ENCODE data around the gene CERS6. TPM values are rescaled to one million over a fixed set of nuclear protein-coding genes. Genes with fewer than 3 reads are reported as not detected.

Gene CERS6
- total and polyA plus RNA-seq, 2 of the 8 experiments (the other 6 are each of a cell fraction or from before 2014, with no cell fraction given), result 6.8 to 28.2 TPM

DNA sequence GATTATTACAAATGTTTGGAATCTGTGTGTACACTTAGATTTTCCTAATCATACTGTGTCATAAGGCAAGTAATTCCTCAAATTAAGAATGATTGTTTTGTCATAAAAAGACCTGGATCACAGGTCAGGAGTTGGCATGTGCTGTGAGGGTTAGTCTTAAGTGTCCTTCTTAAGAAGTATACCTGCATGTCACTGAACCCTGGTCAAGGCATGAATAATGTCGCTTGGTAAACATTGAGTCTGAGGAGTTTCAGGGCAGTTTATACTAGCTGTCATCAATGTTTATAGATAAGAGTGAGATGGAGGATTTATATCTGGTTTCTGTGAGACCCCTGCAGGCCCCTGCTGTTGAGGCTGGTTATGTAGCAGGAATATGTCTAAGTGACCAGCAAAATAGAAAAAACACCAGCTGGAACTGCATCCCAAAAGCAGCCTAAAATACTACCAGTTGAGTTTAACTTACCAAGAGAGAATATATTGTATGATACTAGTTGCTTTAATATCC is 234.4 kb downstream of the CERS6 start:
- H3K23me2 ChIP-seq (ENCODE audit: low read depth, low read length), result no peaks in the 10 kb centered on the region
- no peak overlapping the region for H2BK120ac ChIP-seq (replicated peaks; ENCODE audit: low read depth, low read length)
- WGBS, 2 experiments (ENCODE audit: extremely low coverage in 1 of 2, insufficient coverage in 1 of 2, insufficient read length in 1 of 2, insufficient replicate concordance in 2 of 2, low coverage in 1 of 2, low lambda C conversion rate in 2 of 2, missing lambda C conversion rate in 1 of 2), result 86% methylated on average over 1 of the region's 1 CpG; no CpG with 5 or more reads in 1 of the 2 experiments
- H3K79me2 ChIP-seq (ENCODE audit: control insufficient read depth in 1 of 2, insufficient read depth in 2 of 2, low read length in 2 of 2), result no peaks in the 10 kb centered on the region
- H2AK5ac ChIP-seq (ENCODE audit: low read depth, low read length), result no peak overlapping the region
- H4K20me1 ChIP-seq (replicated peaks in 1 of 2; ENCODE audit: control insufficient read depth in 1 of 2, insufficient read depth in 2 of 2, low read length in 2 of 2), result no peaks in the 10 kb centered on the region
- H2AFZ ChIP-seq (ENCODE audit: low read length), result no peak overlapping the region
- no peak overlapping the region for H4K5ac ChIP-seq (ENCODE audit: insufficient read length, low read depth, low read length)
- H3K27ac ChIP-seq (ENCODE audit: low read depth, low read length), result no peak overlapping the region
- no peak overlapping the region for H2BK15ac ChIP-seq (ENCODE audit: low read length)
- no peak overlapping the region for H2BK12ac ChIP-seq (ENCODE audit: low read depth, low read length)
- H4K91ac ChIP-seq (replicated peaks; ENCODE audit: insufficient read length, low read length), result no peak overlapping the region
- no peak overlapping the region for H3K23ac ChIP-seq (ENCODE audit: insufficient read length)
- H3K14ac ChIP-seq (ENCODE audit: insufficient read length), result no peak overlapping the region
- H3K4me3 ChIP-seq (ENCODE audit: extremely low read depth in 1 of 4, insufficient read depth in 2 of 4, low read depth in 3 of 4, low read length in 4 of 4), result no peak overlapping the region
- no peaks in the 10 kb centered on the region for H3K9me3 ChIP-seq (ENCODE audit: insufficient read depth in 2 of 2, low read depth in 1 of 2, low read length in 1 of 2)
- H3K9ac ChIP-seq (replicated peaks in 1 of 4; ENCODE audit: extremely low read depth in 1 of 4, low read depth in 3 of 4, low read length in 3 of 4), result no peak overlapping the region
- H3K79me1 ChIP-seq (ENCODE audit: low read depth, low read length), result no peaks in the 10 kb centered on the region; the same call in 1 of the 2 replicates
- no peak overlapping the region for H4K8ac ChIP-seq (ENCODE audit: extremely low read depth, insufficient read depth, low read length)
- CTCF ChIA-PET (ENCODE audit: partially characterized antibody), result interaction anchor here (0.7 to 1.8 kb wide), 5 partner anchors 15 to 343 kb away, joined by 3 to 5 read pairs (median 3); no protein-coding TSS in a partner anchor
- no peak for DNase-seq (ENCODE audit: low read depth in 1 of 2, low spot score in 2 of 2)
- H3K36me3 ChIP-seq (ENCODE audit: control insufficient read depth in 2 of 4, insufficient read depth in 4 of 4, low read length in 3 of 4), result no peaks in the 10 kb centered on the region; a peak in 2 of 8 replicates
- H3K27me3 ChIP-seq (replicated peaks in 1 of 4; ENCODE audit: control insufficient read depth in 3 of 4, extremely low read depth in 1 of 4, insufficient read depth in 3 of 4, low read length in 3 of 4), result no peaks in the 10 kb centered on the region
- no peak overlapping the region for H3K56ac ChIP-seq (replicated peaks; ENCODE audit: insufficient read length, low read depth, low read length)
- no peak overlapping the region for H2BK5ac ChIP-seq (ENCODE audit: low read depth, low read length)
- no peak for FAIRE-seq
- H3K18ac ChIP-seq (ENCODE audit: extremely low read depth, low read length), result no peak overlapping the region
- H3K4me2 ChIP-seq (ENCODE audit: insufficient read depth in 1 of 2, low read depth in 2 of 2, low read length in 2 of 2), result no peak overlapping the region
- POLR2A ChIA-PET (ENCODE audit: partially characterized antibody), result no interaction called here
- no peak overlapping the region for H2BK20ac ChIP-seq (ENCODE audit: low read length)
- no peak overlapping the region for H3K4ac ChIP-seq (replicated peaks; ENCODE audit: insufficient read length, low read depth, low read length)
- H3K4me1 ChIP-seq (replicated peaks in 1 of 4; ENCODE audit: control insufficient read depth in 3 of 4, insufficient read depth in 4 of 4, low read length in 3 of 4), result no peaks in the 10 kb centered on the region
- no peak for TF ChIP-seq BCL11A (IDR thresholded peaks at IDR 0.05; ENCODE audit: low read depth in 2 of 2, low read length in 2 of 2)
- TF ChIP-seq MAFK (IDR thresholded peaks at IDR 0.05; ENCODE audit: low read depth, low read length), result no peak
- no peak for TF ChIP-seq TEAD4 (IDR thresholded peaks at IDR 0.05; ENCODE audit: low read depth, low read length)
- TF ChIP-seq, protein P1, sequence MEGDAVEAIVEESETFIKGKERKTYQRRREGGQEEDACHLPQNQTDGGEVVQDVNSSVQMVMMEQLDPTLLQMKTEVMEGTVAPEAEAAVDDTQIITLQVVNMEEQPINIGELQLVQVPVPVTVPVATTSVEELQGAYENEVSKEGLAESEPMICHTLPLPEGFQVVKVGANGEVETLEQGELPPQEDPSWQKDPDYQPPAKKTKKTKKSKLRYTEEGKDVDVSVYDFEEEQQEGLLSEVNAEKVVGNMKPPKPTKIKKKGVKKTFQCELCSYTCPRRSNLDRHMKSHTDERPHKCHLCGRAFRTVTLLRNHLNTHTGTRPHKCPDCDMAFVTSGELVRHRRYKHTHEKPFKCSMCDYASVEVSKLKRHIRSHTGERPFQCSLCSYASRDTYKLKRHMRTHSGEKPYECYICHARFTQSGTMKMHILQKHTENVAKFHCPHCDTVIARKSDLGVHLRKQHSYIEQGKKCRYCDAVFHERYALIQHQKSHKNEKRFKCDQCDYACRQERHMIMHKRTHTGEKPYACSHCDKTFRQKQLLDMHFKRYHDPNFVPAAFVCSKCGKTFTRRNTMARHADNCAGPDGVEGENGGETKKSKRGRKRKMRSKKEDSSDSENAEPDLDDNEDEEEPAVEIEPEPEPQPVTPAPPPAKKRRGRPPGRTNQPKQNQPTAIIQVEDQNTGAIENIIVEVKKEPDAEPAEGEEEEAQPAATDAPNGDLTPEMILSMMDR (IDR thresholded peaks at IDR 0.05; ENCODE audit: control extremely low read depth in 1 of 3, insufficient read depth in 1 of 3, low read depth in 1 of 3, low read length in 3 of 3), result no peak
- no peak for TF ChIP-seq POLR2AphosphoS5 (IDR thresholded peaks at IDR 0.05; ENCODE audit: low read depth, low read length)
- TF ChIP-seq NRF1 (IDR thresholded peaks at IDR 0.05; ENCODE audit: low read depth, low read length), result no peak
- TF ChIP-seq TCF12 (IDR thresholded peaks at IDR 0.05; ENCODE audit: low read depth, low read length), result no peak
- no peak for TF ChIP-seq BRCA1 (IDR thresholded peaks at IDR 0.05; ENCODE audit: low read depth, low read length)
- TF ChIP-seq USF2 (IDR thresholded peaks at IDR 0.05; ENCODE audit: low read length), result no peak
- no peak for TF ChIP-seq SIRT6 (IDR thresholded peaks at IDR 0.05; ENCODE audit: low read length)
- no peak for TF ChIP-seq SIX5 (IDR thresholded peaks at IDR 0.05; ENCODE audit: low read depth, low read length)
